Urothelium cell line (cell line): ENCODE results near the gene ANKRD35.
"Not testable (repeated sequence)": the region's sequence is repeated elsewhere in the genome, so short reads cannot be mapped to it uniquely, and the experiment has no call there.

Experiments
- DNase-seq: peaks from one replicate; pipeline ENCODE4 v3.0.0; 2011; ENCODE audit warnings: low spot score, mixed read lengths
- FAIRE-seq: peaks from 2 replicates; lab custom pipeline; 2011; peaks lifted over from hg19 to GRCh38; lab: Jason Lieb, UNC

ANKRD35 gene, protein sequence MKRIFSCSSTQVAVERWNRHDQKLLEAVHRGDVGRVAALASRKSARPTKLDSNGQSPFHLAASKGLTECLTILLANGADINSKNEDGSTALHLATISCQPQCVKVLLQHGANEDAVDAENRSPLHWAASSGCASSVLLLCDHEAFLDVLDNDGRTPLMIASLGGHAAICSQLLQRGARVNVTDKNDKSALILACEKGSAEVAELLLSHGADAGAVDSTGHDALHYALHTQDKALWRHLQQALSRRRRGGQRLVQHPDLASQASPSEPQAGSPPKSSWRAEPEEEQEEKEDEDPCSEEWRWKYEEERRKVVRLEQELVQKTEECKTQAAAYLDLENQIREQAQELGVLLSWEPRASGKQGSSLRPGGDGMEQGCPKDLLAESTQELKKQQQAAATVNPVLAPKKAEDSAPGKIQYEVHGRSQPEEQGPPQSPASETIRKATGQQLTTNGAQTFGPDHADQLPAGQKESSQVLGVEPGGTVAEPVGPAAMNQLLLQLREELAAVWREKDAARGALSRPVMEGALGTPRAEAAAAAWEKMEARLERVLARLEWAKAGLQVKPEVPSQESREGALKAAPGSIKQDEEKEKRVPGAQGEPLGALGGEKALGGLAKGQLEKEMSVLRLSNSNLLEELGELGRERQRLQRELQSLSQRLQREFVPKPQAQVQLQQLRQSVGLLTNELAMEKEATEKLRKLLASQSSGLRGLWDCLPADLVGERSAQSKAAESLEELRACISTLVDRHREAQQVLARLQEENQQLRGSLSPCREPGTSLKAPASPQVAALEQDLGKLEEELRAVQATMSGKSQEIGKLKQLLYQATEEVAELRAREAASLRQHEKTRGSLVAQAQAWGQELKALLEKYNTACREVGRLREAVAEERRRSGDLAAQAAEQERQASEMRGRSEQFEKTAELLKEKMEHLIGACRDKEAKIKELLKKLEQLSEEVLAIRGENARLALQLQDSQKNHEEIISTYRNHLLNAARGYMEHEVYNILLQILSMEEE

DNA sequence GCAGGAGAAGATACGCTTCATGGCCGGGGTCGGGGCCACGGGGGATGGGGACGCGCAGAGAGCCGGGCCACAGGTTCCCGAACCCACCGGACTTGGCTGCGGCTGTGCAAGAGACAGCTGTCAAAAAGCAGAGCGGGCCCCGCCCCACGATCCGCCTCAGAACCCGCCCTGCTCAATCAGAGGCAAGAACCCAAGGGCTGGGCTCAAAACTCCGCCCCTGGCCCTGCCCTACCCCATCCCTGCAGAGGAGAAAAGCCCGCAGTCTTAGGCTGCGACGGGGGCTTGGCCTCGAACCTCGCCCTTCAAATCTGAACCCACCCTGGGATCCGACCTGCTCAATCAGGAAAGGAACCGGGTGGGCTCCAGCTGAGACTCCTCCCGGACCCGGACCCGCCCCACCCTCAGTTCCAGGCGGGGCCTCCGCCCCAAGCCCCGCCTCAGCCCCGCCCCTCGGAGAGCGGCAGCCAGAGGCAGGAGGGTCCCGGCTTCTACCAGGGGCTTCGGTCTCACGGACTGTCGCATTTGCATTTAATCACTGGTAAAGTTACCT is at the start of gene ANKRD35:
Gene ANKRD35, minus strand, starts transcription at position 129 of the 550 bp plus-strand sequence. Its CDS starts 108 bp downstream, at position 21.
- DNase-seq (peak; percentile 86), FAIRE-seq (no peak)

DNA sequence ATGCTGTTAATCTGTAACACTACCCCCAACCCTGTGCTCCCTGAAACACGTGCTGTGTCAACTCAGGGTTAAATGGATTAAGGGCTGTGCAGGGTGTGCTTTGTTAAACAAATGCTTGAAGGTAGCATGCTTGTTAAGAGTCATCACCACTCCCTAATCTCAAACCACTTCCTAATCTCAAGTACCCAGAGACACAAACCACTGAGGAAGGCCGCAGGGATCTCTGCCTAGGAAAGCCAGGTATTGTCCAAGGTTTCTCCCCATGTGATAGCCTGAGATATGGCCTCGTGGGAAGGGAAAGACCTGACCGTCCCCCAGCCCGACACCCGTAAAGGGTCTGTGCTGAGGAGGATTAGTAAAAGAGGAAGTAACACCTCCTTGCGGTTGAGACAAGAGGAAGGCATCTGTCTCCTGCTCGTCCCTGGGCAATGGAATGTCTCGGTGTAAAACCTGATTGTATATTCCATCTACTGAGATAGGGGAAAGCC is 46.9 kb upstream of the ANKRD35 start:
- DNase-seq, FAIRE-seq: not testable (repeated sequence)

DNA sequence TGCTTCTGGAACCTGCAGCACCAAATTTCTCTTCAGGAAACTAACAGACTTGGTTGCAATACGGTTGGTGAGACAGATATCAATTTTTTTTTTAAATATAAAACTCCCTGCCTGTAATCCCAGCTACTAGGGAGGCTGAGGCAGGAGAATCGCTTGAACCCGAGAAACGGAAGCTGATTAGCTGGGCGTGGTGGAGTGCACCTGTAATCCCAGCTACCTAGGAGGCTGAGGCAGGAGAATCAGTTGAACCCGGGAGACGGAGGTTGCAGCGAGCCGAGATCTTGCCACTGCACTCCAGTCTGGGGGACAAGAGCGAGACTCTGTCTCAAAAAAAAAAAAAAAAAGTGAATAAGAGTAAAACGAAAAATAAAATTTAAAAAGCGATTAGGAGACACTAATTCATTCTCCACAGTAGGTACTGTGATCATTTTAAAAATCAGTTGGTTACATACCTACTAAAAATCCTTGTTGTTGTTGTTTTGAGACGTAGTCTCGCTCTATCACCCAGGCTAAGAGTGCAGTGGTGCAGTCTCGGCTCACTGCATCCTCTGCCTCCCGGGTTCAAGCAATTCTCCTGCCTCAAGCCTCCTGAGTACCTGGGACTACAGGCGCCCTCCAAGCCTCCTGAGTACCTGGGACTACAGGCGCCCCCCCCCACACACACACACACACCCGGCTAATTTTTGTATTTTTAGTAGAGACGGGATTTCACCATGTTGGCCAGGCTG is 42.4 kb upstream of the ANKRD35 start:
- FAIRE-seq, result no peak

DNA sequence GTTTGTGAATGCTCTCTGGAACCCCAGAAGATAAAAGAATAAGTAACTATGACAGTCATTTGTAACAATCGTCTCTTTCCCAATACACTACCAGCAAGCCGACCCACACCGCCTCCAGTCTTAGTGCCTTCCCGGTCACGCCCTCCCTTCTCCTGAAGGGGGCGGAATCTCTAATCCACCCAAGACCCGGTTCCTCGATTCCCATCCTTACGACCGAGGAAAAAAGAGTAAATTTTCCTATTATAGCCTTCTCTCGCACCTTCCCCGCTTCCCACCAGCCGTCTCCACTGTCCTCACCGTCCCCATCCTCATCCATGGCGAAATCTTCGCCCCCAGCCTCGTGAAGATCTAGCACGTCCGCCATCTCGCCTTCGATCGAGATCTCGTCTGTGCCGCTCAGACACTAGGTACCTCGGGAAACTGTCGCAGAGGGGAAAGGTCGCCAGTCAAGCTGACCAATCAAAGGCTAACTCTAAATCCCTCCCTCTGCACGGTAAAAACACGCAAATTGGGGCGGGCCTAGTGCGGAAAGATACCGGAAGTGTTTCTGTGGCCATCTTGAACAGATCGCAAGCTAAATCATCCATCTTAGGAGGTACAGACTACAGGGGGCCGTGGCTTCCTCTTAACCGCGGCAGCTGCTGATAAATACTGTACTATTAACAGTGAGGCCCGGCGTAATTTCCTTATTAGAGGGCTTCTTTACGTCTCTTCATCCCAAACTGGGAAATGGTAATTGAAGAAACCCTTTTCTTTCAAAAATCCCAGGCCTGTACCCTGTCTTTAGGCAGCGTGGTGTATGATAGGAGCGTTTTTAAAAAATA is 41.6 kb upstream of the ANKRD35 start, which contains the start of gene RBM8A:
Gene RBM8A, minus strand, starts transcription at position 422 of the 824 bp plus-strand sequence. Its CDS starts 58 bp downstream, at position 364.
- FAIRE-seq, result peak; percentile 17
- DNase-seq, result peak; percentile 93

More for the DNA sequence above, 42.4 kb upstream of the ANKRD35 start:
- DNase-seq, result no peak

DNA sequence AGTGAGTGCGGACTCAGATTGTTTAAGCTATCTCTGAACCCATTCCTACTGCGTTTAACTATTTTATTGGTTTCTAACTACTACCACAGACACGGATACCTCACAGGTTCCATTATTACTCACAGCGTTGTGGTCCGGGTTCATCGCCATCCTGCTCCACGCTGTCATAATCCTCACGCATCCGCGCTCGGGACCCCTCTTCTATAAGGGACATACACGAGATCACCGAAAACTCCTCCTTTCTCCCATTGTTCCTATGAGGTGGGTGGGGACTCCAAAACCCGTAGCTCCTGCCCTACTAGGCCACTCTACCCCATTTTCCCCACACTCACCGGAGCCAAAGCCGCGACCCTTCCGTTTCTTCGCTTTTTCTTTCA is 41.0 kb upstream of the ANKRD35 start:
- no peak for DNase-seq
- no peak for FAIRE-seq

DNA sequence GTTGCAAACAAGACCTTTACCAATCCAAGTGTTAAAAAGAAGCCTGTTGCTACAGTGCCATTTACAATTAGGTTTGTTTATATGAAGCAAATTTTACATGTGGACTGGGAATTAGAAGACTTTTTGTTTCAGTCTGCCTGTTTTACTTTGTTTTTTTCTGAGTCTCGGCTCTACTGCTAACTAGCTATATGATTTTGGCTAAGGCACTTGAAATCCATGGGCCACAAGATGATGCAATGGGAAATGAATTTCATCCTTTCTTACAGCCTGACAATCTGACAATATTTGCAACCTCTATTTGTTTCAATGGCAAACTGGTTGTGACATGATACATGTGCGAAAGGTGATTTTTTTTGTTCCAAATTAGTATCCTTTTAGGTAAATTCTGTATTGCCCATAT is 36.6 kb upstream of the ANKRD35 start:
- FAIRE-seq (no peak), DNase-seq (no peak)

DNA sequence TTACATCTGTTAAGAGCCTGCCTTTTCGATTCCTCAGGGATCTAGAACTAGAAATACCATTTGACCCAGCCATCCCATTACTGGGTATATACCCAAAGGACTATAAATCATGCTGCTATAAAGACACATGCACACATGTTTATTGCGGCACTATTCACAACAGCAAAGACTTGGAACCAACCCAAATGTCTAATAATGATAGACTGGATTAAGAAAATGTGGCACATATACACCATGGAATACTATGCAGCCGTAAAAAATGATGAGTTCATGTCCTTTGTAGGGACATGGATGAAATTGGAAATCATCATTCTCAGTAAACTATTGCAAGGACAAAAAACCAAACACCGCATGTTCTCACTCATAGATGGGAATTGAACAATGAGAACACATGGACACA is 34.6 kb upstream of the ANKRD35 start:
- DNase-seq, FAIRE-seq: not testable (repeated sequence)

DNA sequence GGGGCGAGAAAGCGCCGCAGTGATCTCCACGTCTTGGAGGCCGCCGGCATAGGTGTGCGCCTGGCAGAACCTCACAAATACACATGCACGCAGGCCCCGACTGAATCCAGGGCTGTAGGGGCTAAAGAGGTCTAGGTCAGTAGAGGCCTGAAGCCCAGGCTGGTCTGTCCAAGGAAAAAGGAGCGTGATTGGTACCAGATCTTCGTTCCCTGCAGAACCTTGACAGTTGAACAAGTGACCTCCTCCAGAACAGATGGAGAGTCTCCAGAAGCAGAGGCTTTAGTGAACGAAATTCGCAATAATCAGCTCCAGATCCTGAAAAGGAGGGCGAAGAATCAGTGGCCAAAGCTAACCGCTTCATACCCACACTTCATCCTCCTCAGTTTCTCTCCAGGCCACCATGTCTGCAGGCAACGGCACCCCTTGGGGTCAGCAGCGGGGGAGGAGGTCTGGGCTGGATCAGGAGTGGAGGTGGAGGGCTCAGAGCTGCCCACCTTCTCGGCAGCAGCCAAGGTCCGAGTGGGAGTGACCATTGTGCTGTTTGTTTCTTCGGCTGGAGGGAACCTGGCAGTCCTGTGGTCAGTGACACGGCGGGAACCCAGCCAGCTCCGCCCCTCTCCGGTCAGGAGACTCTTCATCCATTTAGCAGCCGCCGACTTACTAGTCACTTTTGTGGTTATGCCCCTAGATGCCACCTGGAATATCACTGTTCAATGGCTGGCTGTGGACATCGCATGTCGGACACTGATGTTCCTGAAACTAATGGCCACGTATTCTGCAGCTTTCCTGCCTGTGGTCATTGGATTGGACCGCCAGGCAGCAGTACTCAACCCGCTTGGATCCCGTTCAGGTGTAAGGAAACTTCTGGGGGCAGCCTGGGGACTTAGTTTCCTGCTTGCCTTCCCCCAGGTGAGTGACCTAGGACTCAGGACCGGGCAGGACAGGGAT is 33.6 kb upstream of the ANKRD35 start:
- DNase-seq, result peak; percentile 25
- FAIRE-seq, result no peak

DNA sequence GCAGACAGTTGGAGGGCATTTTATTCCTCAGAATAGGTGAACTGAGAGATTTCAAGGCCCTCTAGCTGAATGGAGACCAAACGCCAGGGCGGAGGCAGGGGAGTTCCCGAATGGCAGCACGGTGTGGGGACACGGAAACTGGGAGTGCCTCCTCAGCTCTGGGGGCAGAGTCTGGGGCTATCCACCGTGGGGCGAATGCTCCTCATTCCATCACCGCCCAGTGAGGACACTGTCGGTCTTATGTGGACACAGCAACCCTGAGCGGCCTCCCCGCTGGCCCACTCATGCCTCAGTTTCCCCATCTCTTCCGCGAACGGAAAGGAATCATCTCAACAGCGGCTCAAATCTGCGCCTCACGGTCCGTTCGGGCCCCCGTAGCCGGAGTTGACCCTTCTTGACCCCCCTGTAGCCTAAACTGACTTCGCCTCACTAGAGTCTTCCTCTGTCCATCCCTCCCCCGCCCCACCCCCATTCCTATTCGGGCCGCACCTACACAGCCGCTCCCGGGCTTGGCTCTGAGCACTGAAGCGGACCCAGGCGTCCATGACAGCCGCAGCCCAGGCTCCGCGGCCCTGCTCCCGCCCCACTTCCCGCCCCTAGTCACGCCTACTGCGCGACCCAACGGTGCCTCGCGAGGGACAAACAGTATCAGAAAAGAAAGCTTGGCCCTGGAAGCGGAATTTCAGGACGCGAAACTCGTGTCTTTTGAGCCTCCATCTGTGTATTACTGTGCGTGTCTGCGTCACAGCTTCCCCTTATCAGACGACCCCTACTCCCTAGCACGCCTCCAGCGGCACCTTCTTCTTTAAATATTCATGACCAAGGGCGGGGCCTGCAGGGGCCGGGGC is 32.7 kb upstream of the ANKRD35 start, which contains the start of gene PEX11B:
Gene PEX11B, minus strand, starts transcription at position 574 of the 848 bp plus-strand sequence. Its CDS starts 29 bp downstream, at position 545.
- DNase-seq, result peak; percentile 89
- FAIRE-seq, result no peak

DNA sequence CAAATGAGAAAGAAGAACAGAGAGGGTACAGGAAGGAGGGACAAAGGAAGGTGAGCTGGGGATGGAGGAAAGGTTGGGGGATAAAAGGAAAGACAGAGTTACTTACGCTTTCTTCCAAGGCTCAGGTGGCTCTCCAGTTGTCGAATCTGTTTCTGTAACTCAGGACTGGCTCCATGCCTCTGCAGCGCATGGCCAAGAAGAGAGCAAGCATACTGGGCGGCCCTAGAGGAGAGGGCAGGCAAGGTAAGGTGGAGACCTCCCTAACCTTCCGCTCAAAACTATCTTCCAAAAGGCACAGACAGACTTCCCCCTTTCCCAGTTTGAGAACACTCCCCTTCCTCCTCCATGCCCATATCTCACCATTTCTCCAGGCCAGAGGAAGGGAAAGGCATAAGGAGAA is 31.9 kb upstream of the ANKRD35 start:
- FAIRE-seq, result no peak
- DNase-seq, result no peak

DNA sequence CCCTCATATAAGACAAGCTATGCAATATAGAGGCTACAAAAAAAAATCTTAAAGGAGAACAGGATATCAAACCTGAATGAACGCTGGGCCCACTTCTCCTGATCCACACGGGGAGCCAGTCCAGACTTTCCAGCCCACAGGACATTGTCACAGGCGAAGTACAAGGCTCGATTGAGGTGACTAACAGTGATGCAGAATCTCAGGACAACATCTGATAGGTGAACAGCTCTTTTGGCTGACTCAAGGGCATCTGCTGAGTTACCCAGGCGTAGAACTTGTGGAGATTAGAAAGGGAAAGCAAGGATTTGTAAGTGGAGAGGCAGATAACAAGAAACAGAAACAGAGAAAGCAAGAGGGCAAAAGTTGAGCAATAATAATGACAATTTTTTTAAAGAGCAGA is 31.1 kb upstream of the ANKRD35 start:
- FAIRE-seq, result no peak
- DNase-seq, result no peak

DNA sequence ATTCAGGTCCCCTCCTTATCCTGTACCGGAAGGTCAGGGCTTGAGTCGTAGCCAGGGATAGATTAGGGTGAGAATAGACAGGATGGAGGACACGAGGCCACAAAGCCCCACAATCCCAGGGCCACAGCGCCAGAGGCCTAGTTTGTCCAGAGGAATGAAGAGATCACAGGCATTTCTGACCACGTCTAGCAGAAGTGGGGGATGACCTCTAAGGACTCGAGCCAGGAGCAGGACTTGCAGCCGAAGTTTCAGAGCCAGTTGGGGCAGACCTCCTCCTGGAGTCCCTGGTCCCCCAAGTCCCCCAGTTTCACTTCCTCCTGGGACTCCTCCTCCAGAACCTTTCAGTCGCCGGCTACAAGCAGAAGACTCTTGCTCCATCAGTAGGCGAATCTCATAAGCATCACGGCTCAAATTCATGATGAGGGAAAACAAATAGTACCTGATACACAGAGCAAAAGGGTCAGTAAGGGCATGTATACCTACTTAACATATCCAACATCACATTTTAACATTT is 26.5 kb upstream of the ANKRD35 start:
- FAIRE-seq, result no peak
- no peak for DNase-seq

DNA sequence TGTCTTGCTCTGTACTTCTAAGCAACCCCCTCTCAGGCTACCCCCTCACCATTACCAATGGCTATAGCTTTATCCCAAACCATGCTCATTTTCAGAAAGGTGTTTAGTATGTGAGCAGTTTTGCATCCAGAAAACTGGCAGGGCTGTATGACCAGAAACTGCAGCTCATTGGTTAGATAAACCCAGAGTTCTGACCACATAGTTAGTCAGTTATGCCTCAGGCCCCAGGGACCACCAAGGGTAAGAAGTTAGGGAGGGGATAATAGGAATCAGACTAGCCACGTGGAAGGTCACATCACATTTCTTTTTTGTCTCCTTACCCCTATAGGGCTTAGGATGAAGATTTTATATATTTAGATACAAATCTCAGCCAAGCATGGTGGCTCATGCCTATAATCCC is 23.0 kb upstream of the ANKRD35 start:
- DNase-seq (no peak), FAIRE-seq (no peak)

DNA sequence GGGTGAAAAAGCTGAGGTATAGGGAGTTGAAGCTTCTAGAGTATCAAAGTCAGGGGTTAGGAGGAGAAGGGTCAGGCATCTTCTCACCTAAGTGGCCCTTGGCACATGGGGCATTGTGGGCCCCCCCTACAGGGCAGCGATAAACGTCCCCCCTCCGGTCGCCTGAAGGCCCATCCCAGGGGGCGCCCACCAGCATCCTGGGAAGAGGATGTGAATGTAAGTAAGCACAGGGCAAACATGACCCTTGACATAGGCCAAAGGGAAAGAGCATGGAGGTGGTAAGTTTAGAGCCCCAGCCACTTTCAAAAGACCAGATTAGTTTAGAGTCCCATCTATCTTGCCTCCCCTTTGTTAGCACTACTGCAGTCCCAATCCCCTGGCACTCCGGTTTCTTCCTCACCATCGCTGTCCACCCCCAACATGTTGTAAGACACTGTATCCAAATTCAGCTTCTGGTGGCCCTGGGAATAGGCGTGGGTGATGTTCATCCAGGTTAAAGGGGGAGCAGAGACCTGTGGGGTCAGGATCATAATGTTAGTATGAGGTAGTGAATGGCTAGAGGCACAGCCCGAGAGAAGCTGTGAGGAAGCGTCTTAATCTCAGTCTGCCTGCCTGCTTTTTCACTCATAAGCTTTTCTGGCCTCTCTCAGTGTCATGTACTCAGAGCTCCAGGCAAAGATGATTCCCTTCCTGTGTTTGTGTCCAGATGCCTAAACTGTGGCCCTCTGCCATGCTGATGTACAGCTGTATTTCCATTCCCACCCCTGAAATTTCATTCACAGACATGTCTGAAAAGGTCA is 21.5 kb upstream of the ANKRD35 start:
- no peak for FAIRE-seq

DNA sequence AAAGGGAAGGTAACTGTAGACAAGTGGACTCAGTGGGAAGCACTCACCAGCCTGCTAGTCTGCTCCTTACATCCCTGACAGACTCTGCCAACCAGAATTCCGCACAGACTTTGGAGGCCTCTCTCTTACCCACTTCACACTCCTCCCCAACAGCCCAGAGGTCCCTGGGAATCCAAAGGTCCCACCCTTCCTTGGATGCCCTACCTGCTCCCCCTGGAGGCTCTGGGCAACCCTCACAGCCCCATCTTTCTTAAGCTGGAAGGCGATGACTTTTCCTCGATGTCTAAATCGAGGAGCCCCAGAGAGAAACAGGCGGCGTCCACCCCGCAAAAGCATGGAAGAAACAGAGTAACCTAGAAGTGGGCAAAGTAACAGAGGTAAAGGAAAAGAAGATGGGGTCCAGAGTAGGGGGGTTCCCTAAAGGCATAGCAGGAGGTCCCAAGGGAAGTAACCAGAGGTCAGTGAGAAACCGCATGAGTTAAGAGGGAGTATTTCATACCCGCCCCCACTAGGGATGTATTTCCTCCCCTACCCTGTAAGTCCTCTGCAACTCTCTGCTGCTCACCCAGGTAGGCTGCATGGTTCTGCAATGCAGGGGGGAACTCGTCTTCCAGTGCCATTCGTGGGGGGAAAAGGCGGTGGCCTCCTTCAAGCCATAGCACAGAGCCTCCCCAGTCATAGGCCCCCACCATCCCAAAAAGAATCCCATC is 15.8 kb upstream of the ANKRD35 start:
- no peak for DNase-seq
- no peak for FAIRE-seq

More for the DNA sequence above, 21.5 kb upstream of the ANKRD35 start:
- DNase-seq, result no peak

DNA sequence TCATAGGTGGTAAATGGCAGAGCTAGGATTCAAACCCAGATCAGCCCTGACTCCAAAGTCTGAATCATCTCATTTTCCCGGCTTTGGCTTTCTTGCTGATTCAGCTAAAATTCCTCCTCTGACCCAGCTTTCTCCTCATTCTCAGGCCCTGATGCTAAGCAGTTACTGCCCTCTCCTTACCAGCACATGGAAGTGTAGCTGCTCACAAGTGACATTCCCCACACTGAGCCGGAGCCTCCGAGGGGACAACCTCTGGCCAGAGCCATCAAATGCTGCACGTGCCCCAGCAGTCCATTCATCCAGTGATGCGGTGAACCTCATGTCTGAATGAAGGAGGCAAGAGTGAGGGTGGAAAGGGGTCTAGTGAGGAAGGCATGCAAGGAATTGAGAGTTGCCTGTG is 13.1 kb upstream of the ANKRD35 start:
- FAIRE-seq (no peak), DNase-seq (no peak)
